ENCODE data around the gene TEAD2. TPM values are rescaled to one million over a fixed set of nuclear protein-coding genes. Genes with fewer than 3 reads are reported as not detected.

Gene TEAD2
- total RNA-seq, 4 donors from 2014 or later: 13.8 to 23.5 (median 19.6) TPM

- TF ChIP-seq, protein P1, sequence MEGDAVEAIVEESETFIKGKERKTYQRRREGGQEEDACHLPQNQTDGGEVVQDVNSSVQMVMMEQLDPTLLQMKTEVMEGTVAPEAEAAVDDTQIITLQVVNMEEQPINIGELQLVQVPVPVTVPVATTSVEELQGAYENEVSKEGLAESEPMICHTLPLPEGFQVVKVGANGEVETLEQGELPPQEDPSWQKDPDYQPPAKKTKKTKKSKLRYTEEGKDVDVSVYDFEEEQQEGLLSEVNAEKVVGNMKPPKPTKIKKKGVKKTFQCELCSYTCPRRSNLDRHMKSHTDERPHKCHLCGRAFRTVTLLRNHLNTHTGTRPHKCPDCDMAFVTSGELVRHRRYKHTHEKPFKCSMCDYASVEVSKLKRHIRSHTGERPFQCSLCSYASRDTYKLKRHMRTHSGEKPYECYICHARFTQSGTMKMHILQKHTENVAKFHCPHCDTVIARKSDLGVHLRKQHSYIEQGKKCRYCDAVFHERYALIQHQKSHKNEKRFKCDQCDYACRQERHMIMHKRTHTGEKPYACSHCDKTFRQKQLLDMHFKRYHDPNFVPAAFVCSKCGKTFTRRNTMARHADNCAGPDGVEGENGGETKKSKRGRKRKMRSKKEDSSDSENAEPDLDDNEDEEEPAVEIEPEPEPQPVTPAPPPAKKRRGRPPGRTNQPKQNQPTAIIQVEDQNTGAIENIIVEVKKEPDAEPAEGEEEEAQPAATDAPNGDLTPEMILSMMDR (IDR thresholded peaks at IDR 0.05; ENCODE audit: low read depth): no peak
Observed at GRCh38 chr19:49338023-49338677, 24.1 kb downstream of the TEAD2 start.

DNA sequence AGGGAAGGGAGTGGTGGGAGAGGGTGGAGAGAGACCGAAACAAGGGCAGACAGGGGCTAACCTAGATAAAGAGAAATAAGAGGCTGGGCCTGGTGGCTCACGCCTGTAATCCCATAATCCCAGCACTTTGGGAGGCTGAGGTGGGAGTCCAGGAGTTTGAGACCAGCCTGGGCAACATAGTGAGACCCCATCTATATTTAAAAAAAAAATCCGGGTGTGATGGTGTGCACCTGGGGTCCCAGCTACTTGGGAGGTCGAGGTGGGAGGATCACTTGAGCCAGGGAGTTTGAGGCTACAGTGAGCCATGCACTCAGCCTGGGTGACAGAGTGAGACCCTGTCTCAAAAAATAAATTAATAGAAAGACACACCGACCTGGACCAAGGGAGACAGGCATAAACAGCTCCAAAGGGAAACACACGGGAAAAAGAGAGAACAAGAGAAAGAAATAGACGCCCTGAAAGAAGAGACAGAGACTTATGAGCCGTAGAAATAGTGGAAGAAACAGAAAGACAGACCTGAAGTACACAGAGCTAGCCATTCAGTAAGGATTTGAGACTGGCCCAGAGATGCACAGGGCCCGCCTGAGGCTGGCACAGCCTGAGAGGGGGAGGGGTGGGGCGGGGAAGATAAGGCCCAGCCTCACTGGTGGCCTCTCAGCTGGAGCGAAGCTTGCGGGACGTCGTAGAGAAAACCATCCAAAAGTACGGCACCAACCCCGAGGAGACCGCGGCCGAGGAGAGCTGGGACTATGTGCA is 24.8 kb downstream of the TEAD2 start:
- TF ChIP-seq, protein P1 (IDR thresholded peaks at IDR 0.05; ENCODE audit: low read depth): no peak

DNA sequence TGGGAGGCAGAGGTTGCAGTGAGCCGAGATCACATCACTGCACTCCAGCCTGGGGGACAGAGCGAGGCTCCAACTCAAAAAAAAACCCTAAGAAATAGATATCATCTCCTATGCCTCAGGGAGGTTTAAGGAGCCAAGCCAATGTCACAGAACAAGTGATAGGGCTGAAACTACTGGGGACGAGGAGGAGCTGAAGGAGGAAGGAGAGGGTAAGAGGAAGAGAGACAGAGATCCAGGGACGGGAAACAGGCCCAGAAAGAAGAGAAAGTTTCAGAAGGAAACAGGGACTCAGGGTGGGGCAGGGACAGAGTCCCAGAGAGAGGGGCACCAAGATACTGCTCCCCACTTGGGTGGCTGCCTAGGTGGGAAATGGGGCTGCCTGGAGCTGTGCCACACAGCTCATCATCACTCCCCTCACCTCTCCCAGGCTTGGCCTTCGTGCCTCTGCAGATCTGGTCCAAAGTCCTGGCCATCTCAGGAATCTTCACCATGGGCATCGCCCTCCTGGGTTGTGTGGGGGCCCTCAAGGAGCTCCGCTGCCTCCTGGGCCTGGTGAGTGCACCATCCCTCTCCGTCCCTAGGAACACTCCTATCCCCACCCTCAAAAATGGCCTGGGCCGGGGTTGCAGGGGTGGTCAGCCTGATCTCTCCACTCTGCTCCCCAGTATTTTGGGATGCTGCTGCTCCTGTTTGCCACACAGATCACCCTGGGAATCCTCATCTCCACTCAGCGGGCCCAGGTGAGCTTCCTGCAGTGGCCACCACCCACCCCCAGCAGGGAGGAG is 25.5 kb downstream of the TEAD2 start:
- TF ChIP-seq, protein P1 (IDR thresholded peaks at IDR 0.05; ENCODE audit: low read depth): no peak

GRCh38 chr19:49335784-49336481 is 26.3 kb downstream of the TEAD2 start:
- TF ChIP-seq, protein P1 (IDR thresholded peaks at IDR 0.05; ENCODE audit: low read depth): no peak

- TF ChIP-seq, protein P1 (IDR thresholded peaks at IDR 0.05; ENCODE audit: low read depth): no peak
Observed at GRCh38 chr19:49335071-49335783, 27.0 kb downstream of the TEAD2 start, which contains the start of gene CD37. CD37 (plus strand) TSS chr19:49335406; CDS start chr19:49335541, 135 bp downstream.

GRCh38 chr19:49333811-49334288 is 28.4 kb downstream of the TEAD2 start:
- TF ChIP-seq, protein P1 (IDR thresholded peaks at IDR 0.05; ENCODE audit: low read depth): no peak

Data from subcutaneous adipose tissue (tissue), 4 donors.